ENCODE measurements around the gene KAT2B.

The KAT2B gene

DNA sequence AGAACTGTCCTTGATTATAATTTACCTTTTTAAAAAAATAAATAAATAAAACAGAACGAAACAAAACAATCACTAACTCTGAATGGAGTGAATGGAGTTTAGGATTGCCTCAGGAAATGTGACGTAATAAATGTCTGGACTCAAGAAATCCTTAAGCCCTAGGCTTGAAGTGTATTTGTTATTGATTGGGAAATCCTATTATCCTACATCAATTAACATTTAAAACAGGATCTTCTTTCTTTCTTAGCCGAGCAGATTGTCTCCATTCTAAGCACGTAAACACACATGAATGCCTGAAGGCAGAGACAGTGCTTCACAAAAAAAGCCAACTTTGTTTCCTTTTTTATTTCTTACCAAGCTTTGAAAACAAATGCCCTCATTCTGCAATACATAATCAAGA, 33.4 kb downstream of the KAT2B start:
- Histone ChIP-seq H3K9ac (ENCODE audit: low read depth in 1 of 2, low read length in 2 of 2) (no peak overlapping the region), H3K4me1 (ENCODE audit: control insufficient read depth in 1 of 2, insufficient read depth in 2 of 2, low read length in 2 of 2) (no peaks in the 10 kb centered on the region), H3K27ac (ENCODE audit: low read depth, low read length) (no peak overlapping the region)

DNA sequence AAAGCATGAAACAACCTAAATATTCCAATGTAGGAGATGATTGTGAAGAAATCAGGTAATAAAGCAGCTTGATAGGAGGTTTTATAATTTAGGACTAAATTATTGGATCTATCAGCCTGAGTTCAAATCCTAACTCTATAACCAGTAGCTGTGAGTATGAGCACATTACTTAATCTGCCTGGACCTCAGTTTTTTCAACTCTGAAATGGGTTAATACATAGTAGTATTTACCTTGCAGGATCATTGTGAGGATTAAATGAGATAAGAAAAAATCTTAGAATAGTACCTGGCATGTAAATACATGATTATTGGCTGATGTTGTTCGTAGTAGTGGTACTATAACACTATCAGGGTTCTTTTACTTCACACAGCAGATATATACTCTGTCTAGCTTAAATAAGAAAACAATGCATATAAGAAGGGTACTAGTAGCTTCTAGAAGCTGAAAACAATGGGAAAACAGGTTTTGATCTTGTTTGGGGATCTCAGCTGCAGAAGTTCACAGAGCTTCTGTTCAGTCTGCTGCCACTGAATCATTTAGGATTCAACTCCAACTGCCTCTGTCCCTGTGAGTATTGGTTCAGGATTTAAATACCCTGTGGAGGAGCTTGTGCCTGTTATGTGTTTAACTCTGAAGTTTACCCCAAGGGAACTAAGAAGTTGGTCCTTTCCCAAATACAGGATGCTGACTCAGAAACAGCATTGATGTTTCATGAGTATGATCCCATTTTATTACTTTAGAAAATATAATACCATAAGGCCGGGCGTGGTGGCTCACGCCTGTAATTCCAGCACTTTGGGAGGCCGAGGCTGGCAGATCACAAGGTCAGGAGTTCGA, 34.2 kb downstream of the KAT2B start:
- Histone ChIP-seq H3K36me3 (ENCODE audit: control insufficient read depth in 1 of 2, insufficient read depth in 2 of 2, low read length in 2 of 2) (peaks cover 0 to 7% of the 10 kb centered on the region in 2 donors), H3K27ac (ENCODE audit: low read depth, low read length) (no peak overlapping the region), H3K9me3 (ENCODE audit: control insufficient read depth in 1 of 2, low read length in 2 of 2) (no peaks in the 10 kb centered on the region), H3K4me3 (ENCODE audit: low read depth in 1 of 2, low read length in 2 of 2) (no peak overlapping the region), H3K27me3 (ENCODE audit: control insufficient read depth in 1 of 2, insufficient read depth in 2 of 2, low read length in 2 of 2) (no peaks in the 10 kb centered on the region), H3K9ac (ENCODE audit: low read depth in 1 of 2, low read length in 2 of 2) (no peak overlapping the region), H3K4me1 (ENCODE audit: control insufficient read depth in 1 of 2, insufficient read depth in 2 of 2, low read length in 2 of 2) (no peaks in the 10 kb centered on the region)

More for the DNA sequence above, 33.4 kb downstream of the KAT2B start:
- H3K4me3 ChIP-seq (ENCODE audit: low read depth in 1 of 2, low read length in 2 of 2) = no peak overlapping the region
- peaks cover 0 to 7% of the 10 kb centered on the region in 2 donors for H3K36me3 ChIP-seq (ENCODE audit: control insufficient read depth in 1 of 2, insufficient read depth in 2 of 2, low read length in 2 of 2)
- no peaks in the 10 kb centered on the region for H3K9me3 ChIP-seq (ENCODE audit: control insufficient read depth in 1 of 2, low read length in 2 of 2)
- H3K27me3 ChIP-seq (ENCODE audit: control insufficient read depth in 1 of 2, insufficient read depth in 2 of 2, low read length in 2 of 2) = no peaks in the 10 kb centered on the region

DNA sequence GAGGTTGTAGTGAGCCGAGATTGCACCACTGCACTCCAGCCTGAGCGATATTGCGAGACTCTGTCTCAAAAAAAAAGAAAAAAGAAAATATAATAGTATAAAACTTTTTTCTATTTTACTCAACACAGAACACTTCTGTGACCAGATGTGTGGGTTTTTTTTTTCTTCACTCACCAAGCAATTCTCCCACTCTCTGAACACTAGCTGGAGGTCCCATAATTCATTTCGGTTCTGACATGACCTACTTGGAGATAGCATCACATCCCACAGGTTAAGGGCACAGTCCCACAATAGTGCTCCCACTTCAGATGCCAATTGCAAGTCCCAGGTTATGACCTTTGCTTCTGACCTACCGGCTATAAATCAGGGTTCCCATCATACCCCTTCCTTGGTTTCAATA, 35.0 kb downstream of the KAT2B start:
- Histone ChIP-seq H3K4me1 (ENCODE audit: control insufficient read depth in 1 of 2, insufficient read depth in 2 of 2, low read length in 2 of 2) (no peaks in the 10 kb centered on the region), H3K27me3 (ENCODE audit: control insufficient read depth in 1 of 2, insufficient read depth in 2 of 2, low read length in 2 of 2) (no peaks in the 10 kb centered on the region), H3K36me3 (ENCODE audit: control insufficient read depth in 1 of 2, insufficient read depth in 2 of 2, low read length in 2 of 2) (peaks cover 0 to 7% of the 10 kb centered on the region in 2 donors), H3K9ac (ENCODE audit: low read depth in 1 of 2, low read length in 2 of 2) (no peak overlapping the region), H3K27ac (ENCODE audit: low read depth, low read length) (no peak overlapping the region), H3K9me3 (ENCODE audit: control insufficient read depth in 1 of 2, low read length in 2 of 2) (no peaks in the 10 kb centered on the region), H3K4me3 (ENCODE audit: low read depth in 1 of 2, low read length in 2 of 2) (no peak overlapping the region)

- Histone ChIP-seq H3K27ac (ENCODE audit: low read depth, low read length) (no peak overlapping the region), H3K27me3 (ENCODE audit: control insufficient read depth in 1 of 2, insufficient read depth in 2 of 2, low read length in 2 of 2) (no peaks in the 10 kb centered on the region), H3K4me3 (ENCODE audit: low read depth in 1 of 2, low read length in 2 of 2) (no peak overlapping the region), H3K9me3 (ENCODE audit: control insufficient read depth in 1 of 2, low read length in 2 of 2) (no peaks in the 10 kb centered on the region), H3K36me3 (ENCODE audit: control insufficient read depth in 1 of 2, insufficient read depth in 2 of 2, low read length in 2 of 2) (peaks cover 0 to 7% of the 10 kb centered on the region in 2 donors), H3K4me1 (ENCODE audit: control insufficient read depth in 1 of 2, insufficient read depth in 2 of 2, low read length in 2 of 2) (peaks cover 5 to 7% of the 10 kb centered on the region in 2 donors), H3K9ac (ENCODE audit: low read depth in 1 of 2, low read length in 2 of 2) (no peak overlapping the region)
Measured at GRCh38 chr3:20076296-20076997, 36.2 kb downstream of the KAT2B start.

DNA sequence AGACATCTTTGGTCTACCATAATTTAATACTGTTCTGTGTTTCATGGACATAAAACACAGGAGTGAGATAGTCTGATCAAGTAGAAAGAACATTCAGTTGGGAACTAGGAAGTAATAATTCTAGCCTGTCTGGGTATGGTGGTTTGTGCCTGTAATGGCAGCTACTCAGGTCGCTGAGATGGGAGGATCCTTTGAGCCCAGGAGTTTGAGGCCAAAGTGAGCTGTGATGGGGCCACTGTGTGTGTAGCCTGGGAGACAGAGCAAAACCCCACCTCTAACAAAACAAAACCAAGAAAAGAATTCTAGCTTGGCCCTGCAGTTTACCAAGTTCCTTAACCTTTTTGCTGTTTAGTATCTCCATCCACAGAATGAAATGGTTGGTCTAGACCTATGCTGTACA, 36.8 kb downstream of the KAT2B start:
- Histone ChIP-seq H3K27ac (ENCODE audit: low read depth, low read length) (no peak overlapping the region), H3K27me3 (ENCODE audit: control insufficient read depth in 1 of 2, insufficient read depth in 2 of 2, low read length in 2 of 2) (no peaks in the 10 kb centered on the region), H3K9me3 (ENCODE audit: control insufficient read depth in 1 of 2, low read length in 2 of 2) (no peaks in the 10 kb centered on the region), H3K36me3 (ENCODE audit: control insufficient read depth in 1 of 2, insufficient read depth in 2 of 2, low read length in 2 of 2) (peaks cover 0 to 7% of the 10 kb centered on the region in 2 donors), H3K4me1 (ENCODE audit: control insufficient read depth in 1 of 2, insufficient read depth in 2 of 2, low read length in 2 of 2) (peaks cover 6 to 8% of the 10 kb centered on the region in 2 donors), H3K9ac (ENCODE audit: low read depth in 1 of 2, low read length in 2 of 2) (no peak overlapping the region), H3K4me3 (ENCODE audit: low read depth in 1 of 2, low read length in 2 of 2) (no peak overlapping the region)

GRCh38 chr3:20078194-20078714, 38.0 kb downstream of the KAT2B start:
- no peak overlapping the region for H3K9ac ChIP-seq (ENCODE audit: low read depth in 1 of 2, low read length in 2 of 2)
- H3K4me3 ChIP-seq (ENCODE audit: low read depth in 1 of 2, low read length in 2 of 2) = no peak overlapping the region
- H3K27me3 ChIP-seq (ENCODE audit: control insufficient read depth in 1 of 2, insufficient read depth in 2 of 2, low read length in 2 of 2) = no peaks in the 10 kb centered on the region
- H3K27ac ChIP-seq (ENCODE audit: low read depth, low read length) = no peak overlapping the region
- no peaks in the 10 kb centered on the region for H3K9me3 ChIP-seq (ENCODE audit: control insufficient read depth in 1 of 2, low read length in 2 of 2)
- H3K36me3 ChIP-seq (ENCODE audit: control insufficient read depth in 1 of 2, insufficient read depth in 2 of 2, low read length in 2 of 2) = peaks cover 0 to 3% of the 10 kb centered on the region in 2 donors
- H3K4me1 ChIP-seq (ENCODE audit: control insufficient read depth in 1 of 2, insufficient read depth in 2 of 2, low read length in 2 of 2) = peaks cover 6 to 8% of the 10 kb centered on the region in 2 donors

- Histone ChIP-seq H3K27ac (ENCODE audit: low read depth, low read length) (no peak overlapping the region), H3K9me3 (ENCODE audit: control insufficient read depth in 1 of 2, low read length in 2 of 2) (no peaks in the 10 kb centered on the region), H3K36me3 (ENCODE audit: control insufficient read depth in 1 of 2, insufficient read depth in 2 of 2, low read length in 2 of 2) (no peaks in the 10 kb centered on the region), H3K4me3 (ENCODE audit: low read depth in 1 of 2, low read length in 2 of 2) (no peak overlapping the region), H3K4me1 (ENCODE audit: control insufficient read depth in 1 of 2, insufficient read depth in 2 of 2, low read length in 2 of 2) (peaks cover 6 to 8% of the 10 kb centered on the region in 2 donors), H3K9ac (ENCODE audit: low read depth in 1 of 2, low read length in 2 of 2) (no peak overlapping the region), H3K27me3 (ENCODE audit: control insufficient read depth in 1 of 2, insufficient read depth in 2 of 2, low read length in 2 of 2) (no peaks in the 10 kb centered on the region)
Measured at GRCh38 chr3:20079621-20080020, 39.4 kb downstream of the KAT2B start.

DNA sequence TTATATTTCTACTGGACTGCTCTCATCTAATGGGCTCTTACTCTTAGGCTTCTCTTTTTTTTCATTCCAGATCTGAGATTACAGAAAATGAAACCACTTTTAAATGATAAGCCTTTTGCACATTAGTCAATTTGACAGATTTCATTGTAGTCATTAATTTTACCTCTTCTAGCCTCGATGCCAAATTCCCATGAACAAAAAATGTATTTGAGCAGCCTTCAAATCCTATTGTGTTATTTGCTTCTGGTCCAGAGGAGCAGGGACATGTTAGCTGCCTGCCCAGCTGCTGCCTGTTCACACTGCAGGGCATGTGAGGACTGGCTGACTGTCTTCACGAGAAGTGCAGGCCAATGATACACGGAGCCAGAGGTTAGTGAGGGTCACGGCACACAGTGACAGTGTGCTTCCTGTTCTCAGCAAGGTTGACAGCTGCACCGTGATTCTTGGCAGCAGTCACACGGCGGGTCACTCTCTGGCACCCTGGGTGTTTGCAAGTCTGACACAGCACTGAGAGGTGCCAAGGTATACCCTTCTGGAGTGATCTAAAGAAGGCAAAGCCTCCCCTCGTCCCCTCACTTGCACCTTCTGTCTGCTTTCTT, 40.8 kb downstream of the KAT2B start:
- Histone ChIP-seq H3K4me1 (ENCODE audit: control insufficient read depth in 1 of 2, insufficient read depth in 2 of 2, low read length in 2 of 2) (peaks cover 6 to 8% of the 10 kb centered on the region in 2 donors), H3K36me3 (ENCODE audit: control insufficient read depth in 1 of 2, insufficient read depth in 2 of 2, low read length in 2 of 2) (no peaks in the 10 kb centered on the region), H3K9me3 (ENCODE audit: control insufficient read depth in 1 of 2, low read length in 2 of 2) (no peaks in the 10 kb centered on the region), H3K27me3 (ENCODE audit: control insufficient read depth in 1 of 2, insufficient read depth in 2 of 2, low read length in 2 of 2) (no peaks in the 10 kb centered on the region), H3K27ac (ENCODE audit: low read depth, low read length) (no peak overlapping the region), H3K9ac (ENCODE audit: low read depth in 1 of 2, low read length in 2 of 2) (no peak overlapping the region), H3K4me3 (ENCODE audit: low read depth in 1 of 2, low read length in 2 of 2) (peak overlapping the region; percentile 0 to 10)

GRCh38 chr3:20083253-20083652, 43.0 kb downstream of the KAT2B start:
- Histone ChIP-seq H3K27ac (ENCODE audit: low read depth, low read length) (no peak overlapping the region), H3K4me1 (ENCODE audit: control insufficient read depth in 1 of 2, insufficient read depth in 2 of 2, low read length in 2 of 2) (peaks cover 6 to 8% of the 10 kb centered on the region in 2 donors), H3K36me3 (ENCODE audit: control insufficient read depth in 1 of 2, insufficient read depth in 2 of 2, low read length in 2 of 2) (no peaks in the 10 kb centered on the region), H3K27me3 (ENCODE audit: control insufficient read depth in 1 of 2, insufficient read depth in 2 of 2, low read length in 2 of 2) (no peaks in the 10 kb centered on the region), H3K4me3 (ENCODE audit: low read depth in 1 of 2, low read length in 2 of 2) (no peak overlapping the region), H3K9me3 (ENCODE audit: control insufficient read depth in 1 of 2, low read length in 2 of 2) (no peaks in the 10 kb centered on the region), H3K9ac (ENCODE audit: low read depth in 1 of 2, low read length in 2 of 2) (no peak overlapping the region)

- Histone ChIP-seq H3K4me3 (ENCODE audit: low read depth in 1 of 2, low read length in 2 of 2) (no peak overlapping the region), H3K36me3 (ENCODE audit: control insufficient read depth in 1 of 2, insufficient read depth in 2 of 2, low read length in 2 of 2) (no peaks in the 10 kb centered on the region), H3K9ac (ENCODE audit: low read depth in 1 of 2, low read length in 2 of 2) (no peak overlapping the region), H3K9me3 (ENCODE audit: control insufficient read depth in 1 of 2, low read length in 2 of 2) (no peaks in the 10 kb centered on the region), H3K27me3 (ENCODE audit: control insufficient read depth in 1 of 2, insufficient read depth in 2 of 2, low read length in 2 of 2) (no peaks in the 10 kb centered on the region), H3K27ac (ENCODE audit: low read depth, low read length) (no peak overlapping the region), H3K4me1 (ENCODE audit: control insufficient read depth in 1 of 2, insufficient read depth in 2 of 2, low read length in 2 of 2) (peaks cover 6 to 8% of the 10 kb centered on the region in 2 donors)
Measured at GRCh38 chr3:20083953-20084352, 43.7 kb downstream of the KAT2B start.

All from duodenal mucosa (tissue), 2 donors.